Uterus (tissue), 4 donors: ENCODE measurements around the gene NOTCH4. TPM values are rescaled to one million over a fixed set of nuclear protein-coding genes. Genes with fewer than 3 reads are reported as not detected.
A peak's percentile ranks its signal among the peaks of the same experiment; 100 is the strongest.

ENCODE experiments used
- DNase-seq, 2 donors: peaks; one replicate each; pipeline ENCODE4 v3.0.0-alpha.2; 2019 to 2020
- H3K27ac ChIP-seq, 2 donors: fragments of 200-600 bp; sonication (generic); 1 replicate in 1 of 2; 2 replicates in 1 of 2; pipeline ENCODE4 v1.5.1; 2016 to 2018
- H3K27me3 ChIP-seq, 2 donors: fragments of 200-600 bp; sonication (generic); one replicate each; pipeline ENCODE4 v1.5.1; 2018 to 2019; ENCODE audit warnings: control low read depth in 1 of 2
- H3K36me3 ChIP-seq, 2 donors: fragments of 200-600 bp; sonication (generic); one replicate each; pipeline ENCODE4 v1.5.1; 2019; ENCODE audit warnings: control low read depth in 1 of 2
- H3K4me1 ChIP-seq, 2 donors: fragments of 200-600 bp; sonication (generic); one replicate each; pipeline ENCODE4 v1.5.1; 2018 to 2019; ENCODE audit warnings: control low read depth in 1 of 2
- H3K4me3 ChIP-seq, 2 donors: fragments of 200-600 bp; sonication (generic); 1 replicate in 1 of 2; 2 replicates in 1 of 2; pipeline ENCODE4 v1.5.1; 2018 to 2019; ENCODE audit warnings: mild to moderate bottlenecking in 1 of 2
- H3K9me3 ChIP-seq, 2 donors: fragments of 200-600 bp; sonication (generic); one replicate each; pipeline ENCODE4 v1.5.1; 2019; ENCODE audit warnings: control low read depth in 1 of 2
- POLR2A ChIP-seq, 2 donors: fragments of 450-650 bp; IDR thresholded peaks; one replicate each; pipeline ENCODE4 v1.6.1; 2016; ENCODE audit warnings: antibody characterized with exemption in 2 of 2, mild to moderate bottlenecking in 1 of 2, moderate library complexity in 1 of 2
- intact Hi-C: fragments of 100-400 bp; cut with DNase I; formaldehyde crosslinking; loops from one replicate; pipeline ENCODE4 v1.15.1; 2023; ENCODE audit warnings: low total_unique reads
- total RNA-seq, 4 donors: library from RNA; depleted of rRNA in 3 of 4; stranded (reverse); fragments of >200 nt in 3 of 4; gene quantifications; one replicate each; pipeline versions ENCODE4 v1.1.0 to v1.2.4, GENCODE V29; 2014 to 2023
- TF ChIP-seq, protein P1 (sequence below), 4 experiments: fragments of 200-600 bp in 2 of 4; fragments of 450-650 bp in 2 of 4; sonication (generic) in 2 of 4; IDR thresholded peaks; one replicate each; pipeline ENCODE4 v1.5.1; 2016 to 2019; ENCODE audit warnings: antibody characterized with exemption in 4 of 4, mild to moderate bottlenecking in 2 of 4, moderate library complexity in 1 of 4
- donor health status: DM: yes; HTN: yes; CAD: no.

NOTCH4 gene
- total RNA-seq, 4 donors from 2014 or later: 10.9 to 75.2 (median 28.6) TPM

DNA sequence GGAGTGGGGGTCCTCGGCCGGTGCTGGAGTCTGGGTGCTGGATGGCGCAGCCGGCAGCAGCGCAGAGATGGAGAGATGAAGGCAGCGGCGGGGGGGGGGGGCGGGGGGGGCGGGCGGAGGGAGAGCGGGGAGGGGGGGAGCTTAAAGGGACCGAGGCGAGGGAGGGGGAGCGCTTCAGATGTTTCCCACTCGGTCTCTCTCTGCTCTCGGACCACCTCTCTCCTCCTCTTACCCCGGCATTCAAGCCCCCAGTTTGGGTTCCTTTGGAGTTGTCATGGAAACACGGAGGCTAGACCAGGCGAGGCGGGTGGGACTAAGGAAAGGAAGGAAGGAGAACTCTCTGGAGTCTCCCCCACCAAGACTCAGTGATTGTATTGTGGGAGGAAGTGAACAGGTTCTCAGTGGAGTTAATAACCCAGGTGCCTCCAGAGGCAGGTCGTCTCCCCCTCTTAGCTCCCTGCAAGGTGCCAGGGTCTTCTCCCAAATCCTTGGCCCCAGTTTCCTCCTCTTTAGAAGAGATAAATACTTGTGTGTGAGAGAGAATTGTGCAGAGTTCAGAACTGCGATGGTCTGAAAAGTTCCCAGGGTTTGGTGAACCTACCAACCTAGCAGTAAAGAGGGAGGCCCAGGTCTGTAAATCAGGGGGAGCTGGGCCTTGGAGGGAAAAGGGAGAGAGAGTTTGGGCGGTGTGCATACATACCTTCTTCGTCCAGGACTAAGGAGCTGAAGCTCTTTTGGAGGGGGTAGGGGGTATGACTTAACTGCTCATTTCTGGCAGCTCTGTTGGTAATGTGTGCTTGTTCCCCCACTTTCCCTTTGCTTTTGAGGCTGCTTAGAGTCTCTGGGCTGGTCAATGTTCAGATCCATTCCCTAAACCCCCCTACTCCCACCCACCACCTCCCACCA, 71.8 kb downstream of the NOTCH4 start, which contains the start of gene PRRT1:
PRRT1 (minus strand) TSS at position 77 of the 906 bp plus-strand sequence. CDS start 112 bp downstream, outside the sequence.
- H3K4me1 ChIP-seq: peaks cover 5 to 17% of the 10 kb centered on the region in 2 donors
- H3K9me3 ChIP-seq: no peaks in the 10 kb centered on the region
- H3K4me3 ChIP-seq: peak within 1 kb of the TSS; percentile 68 to 86
- peak within 1 kb of the TSS; percentile 93 to 97 for H3K27ac ChIP-seq
- intact Hi-C loops: no loop called here
- H3K36me3 ChIP-seq: no peaks in the 10 kb centered on the region
- peak in 1 of 2 donors; percentile 39 for DNase-seq
- no peaks in the 10 kb centered on the region for H3K27me3 ChIP-seq
- no peak for TF ChIP-seq POLR2A (IDR thresholded peaks at IDR 0.05)
- TF ChIP-seq, protein P1, sequence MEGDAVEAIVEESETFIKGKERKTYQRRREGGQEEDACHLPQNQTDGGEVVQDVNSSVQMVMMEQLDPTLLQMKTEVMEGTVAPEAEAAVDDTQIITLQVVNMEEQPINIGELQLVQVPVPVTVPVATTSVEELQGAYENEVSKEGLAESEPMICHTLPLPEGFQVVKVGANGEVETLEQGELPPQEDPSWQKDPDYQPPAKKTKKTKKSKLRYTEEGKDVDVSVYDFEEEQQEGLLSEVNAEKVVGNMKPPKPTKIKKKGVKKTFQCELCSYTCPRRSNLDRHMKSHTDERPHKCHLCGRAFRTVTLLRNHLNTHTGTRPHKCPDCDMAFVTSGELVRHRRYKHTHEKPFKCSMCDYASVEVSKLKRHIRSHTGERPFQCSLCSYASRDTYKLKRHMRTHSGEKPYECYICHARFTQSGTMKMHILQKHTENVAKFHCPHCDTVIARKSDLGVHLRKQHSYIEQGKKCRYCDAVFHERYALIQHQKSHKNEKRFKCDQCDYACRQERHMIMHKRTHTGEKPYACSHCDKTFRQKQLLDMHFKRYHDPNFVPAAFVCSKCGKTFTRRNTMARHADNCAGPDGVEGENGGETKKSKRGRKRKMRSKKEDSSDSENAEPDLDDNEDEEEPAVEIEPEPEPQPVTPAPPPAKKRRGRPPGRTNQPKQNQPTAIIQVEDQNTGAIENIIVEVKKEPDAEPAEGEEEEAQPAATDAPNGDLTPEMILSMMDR (IDR thresholded peaks at IDR 0.05): no peak

DNA sequence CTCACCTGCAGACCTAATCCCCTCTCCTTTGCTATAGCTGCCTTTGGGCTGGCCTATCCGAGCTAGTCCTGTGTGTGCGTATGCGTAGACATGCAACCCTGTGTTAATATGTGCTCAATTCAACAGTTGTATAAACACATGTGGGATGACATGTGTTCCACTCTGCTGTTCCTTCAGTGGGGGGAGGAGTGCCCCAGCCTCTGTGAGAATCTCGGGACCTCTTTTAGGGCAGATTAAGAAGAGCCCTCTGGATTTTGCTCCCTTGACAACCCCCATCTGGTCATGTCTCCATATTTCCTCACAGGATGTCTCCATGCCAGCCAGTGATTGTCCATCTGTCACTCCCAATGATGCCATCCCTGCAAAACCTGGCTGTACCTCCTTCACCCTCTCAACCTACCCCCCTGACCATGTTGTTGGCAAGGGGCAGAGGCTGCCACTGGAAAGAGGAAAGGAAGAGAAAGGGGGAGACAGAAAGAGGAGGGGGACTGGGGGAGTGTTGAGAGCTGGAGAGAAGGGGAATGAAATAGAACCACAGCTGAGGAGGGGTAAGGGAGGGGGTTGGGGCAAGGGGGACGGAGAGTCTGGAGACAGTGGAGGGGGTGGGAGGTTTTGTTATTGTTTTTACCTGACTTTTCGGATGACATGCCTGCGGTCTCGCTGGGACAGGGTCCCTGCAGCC, 72.5 kb downstream of the NOTCH4 start:
- Histone ChIP-seq H3K36me3 (no peaks in the 10 kb centered on the region), H3K4me1 (peaks cover 5 to 17% of the 10 kb centered on the region in 2 donors), H3K9me3 (no peaks in the 10 kb centered on the region), H3K27me3 (no peaks in the 10 kb centered on the region), H3K27ac (peak overlapping the region; percentile 93 to 97), H3K4me3 (peak overlapping the region; percentile 68 to 86)
- DNase-seq: peak in 1 of 2 donors; percentile 22
- no peak for TF ChIP-seq POLR2A (IDR thresholded peaks at IDR 0.05)
- TF ChIP-seq, protein P1 (IDR thresholded peaks at IDR 0.05): no peak
- intact Hi-C loops: no loop called here

DNA sequence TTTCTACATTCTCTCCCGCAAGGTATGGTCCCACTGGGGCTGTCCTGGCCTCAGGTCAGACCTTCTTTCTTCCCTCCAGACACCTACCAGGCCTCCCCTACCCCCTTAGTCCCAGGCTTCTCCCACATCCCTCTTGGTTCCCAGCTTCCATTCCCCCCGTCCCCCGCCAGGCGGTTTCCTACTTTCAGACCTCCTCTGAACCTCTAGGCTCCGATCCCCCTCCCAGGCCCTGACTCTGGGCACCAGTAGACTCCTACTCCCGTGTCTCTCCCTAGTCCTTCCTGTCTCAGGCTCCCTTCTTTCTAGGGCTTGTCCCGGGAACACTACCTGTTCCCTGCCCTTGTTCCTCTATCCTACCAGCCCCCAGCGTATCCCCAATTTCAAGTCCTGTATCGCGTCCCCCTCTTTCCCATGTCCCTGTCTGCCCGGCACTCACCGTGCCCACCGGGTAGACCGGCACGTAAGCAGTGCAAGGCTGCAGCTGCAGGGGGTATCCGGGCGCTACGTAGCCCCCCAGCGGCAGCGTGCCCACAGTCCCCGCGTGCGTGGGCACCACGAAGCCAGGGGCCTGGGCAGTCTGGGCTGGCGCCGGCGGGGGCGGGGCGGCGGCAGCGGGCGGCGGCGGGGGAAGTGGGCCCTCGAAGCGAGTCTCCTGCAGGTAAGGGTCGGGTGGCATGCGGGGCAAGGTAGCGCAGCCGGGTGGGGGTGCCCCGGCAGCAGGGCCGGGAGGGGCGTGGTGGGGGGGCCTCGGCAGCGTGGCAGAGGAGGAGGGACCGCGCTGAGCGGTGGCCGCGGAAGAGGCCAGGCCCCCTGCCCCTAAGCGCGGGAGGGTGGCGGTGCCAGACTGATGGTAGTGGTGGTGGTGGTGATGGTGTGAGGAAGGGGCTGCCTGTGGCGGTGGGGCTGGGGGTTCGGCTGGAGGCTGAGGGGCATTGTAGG, 73.7 kb downstream of the NOTCH4 start:
- Histone ChIP-seq H3K27me3 (no peaks in the 10 kb centered on the region), H3K27ac (peak overlapping the region; percentile 93 to 97), H3K36me3 (no peaks in the 10 kb centered on the region), H3K4me3 (peak overlapping the region in 1 of 2 donors; percentile 68), H3K9me3 (no peaks in the 10 kb centered on the region), H3K4me1 (peaks cover 5 to 11% of the 10 kb centered on the region in 2 donors)
- DNase-seq: no peak
- TF ChIP-seq, protein P1 (IDR thresholded peaks at IDR 0.05): no peak
- no peak for TF ChIP-seq POLR2A (IDR thresholded peaks at IDR 0.05)
- intact Hi-C loops: no loop called here

DNA sequence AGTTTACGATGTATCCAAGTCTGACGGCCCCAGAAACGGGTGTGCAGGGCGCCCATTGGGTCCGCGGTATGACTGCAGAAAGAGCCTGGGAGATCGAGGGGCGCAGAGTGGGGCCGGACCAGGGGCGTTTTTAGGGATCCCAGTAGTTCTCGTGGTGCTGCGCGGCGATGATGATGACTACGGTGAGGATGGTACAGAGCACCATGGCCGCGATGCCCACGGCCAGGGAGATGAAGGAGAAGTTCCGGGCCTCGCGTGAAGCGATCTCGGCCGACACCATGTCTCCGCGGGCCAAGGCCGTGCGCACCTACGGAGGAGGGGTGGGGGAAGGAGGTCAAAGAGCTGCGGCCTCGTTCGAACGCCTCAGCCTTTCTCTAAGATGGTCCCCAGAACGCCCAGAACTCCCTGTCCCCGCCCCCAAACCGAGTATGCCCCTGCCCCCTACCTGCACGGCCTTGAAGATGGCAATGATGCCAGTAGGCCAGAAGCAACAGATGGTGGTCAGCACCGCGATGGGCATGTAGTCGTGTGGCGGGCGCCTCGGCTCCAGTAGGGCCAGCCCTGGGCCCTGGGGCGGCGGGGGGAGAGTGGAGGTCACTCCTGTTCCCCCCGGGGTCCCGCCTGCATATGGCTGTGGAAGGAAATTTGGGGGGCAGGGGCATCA, 74.6 kb downstream of the NOTCH4 start:
- peaks cover 5 to 9% of the 10 kb centered on the region in 2 donors for H3K4me1 ChIP-seq
- intact Hi-C loops: no loop called here
- TF ChIP-seq, protein P1 (IDR thresholded peaks at IDR 0.05): no peak
- no peak for TF ChIP-seq POLR2A (IDR thresholded peaks at IDR 0.05)
- H3K27me3 ChIP-seq: no peaks in the 10 kb centered on the region
- no peaks in the 10 kb centered on the region for H3K36me3 ChIP-seq
- no peak for DNase-seq
- H3K27ac ChIP-seq: no peak overlapping the region
- H3K4me3 ChIP-seq: no peak overlapping the region
- no peaks in the 10 kb centered on the region for H3K9me3 ChIP-seq
